GM18511 (cell line): ENCODE results near the gene LUC7L3.

Experiments
- ATAC-seq: cut with Tn5 transposase; IDR thresholded peaks from one replicate; pipeline ENCODE4 v1.9.1; 2021; ENCODE audit warnings: mild to moderate bottlenecking, moderate library complexity; ENCODE audit not compliant: unreplicated experiment

Gene LUC7L3

DNA sequence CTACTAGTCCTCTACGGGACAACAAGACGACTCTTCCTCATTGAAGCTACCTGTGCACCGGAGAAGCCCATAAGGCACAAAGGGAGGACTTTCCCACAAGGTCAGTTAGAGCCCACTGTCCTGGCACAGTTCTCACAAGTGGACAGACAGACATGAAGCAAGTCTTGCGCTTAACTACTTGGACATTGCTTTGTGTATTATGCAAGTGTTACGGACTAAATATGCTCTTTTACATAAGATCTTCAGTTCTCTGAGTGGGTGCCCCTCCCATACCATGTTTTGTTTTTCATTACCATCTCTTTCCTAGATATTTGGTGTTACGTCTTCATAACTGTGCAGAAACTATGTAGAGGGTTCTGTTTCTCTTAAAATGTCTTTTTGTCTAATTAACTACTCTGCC lies 29.8 kb downstream of the LUC7L3 start:
- ATAC-seq = no peak

DNA sequence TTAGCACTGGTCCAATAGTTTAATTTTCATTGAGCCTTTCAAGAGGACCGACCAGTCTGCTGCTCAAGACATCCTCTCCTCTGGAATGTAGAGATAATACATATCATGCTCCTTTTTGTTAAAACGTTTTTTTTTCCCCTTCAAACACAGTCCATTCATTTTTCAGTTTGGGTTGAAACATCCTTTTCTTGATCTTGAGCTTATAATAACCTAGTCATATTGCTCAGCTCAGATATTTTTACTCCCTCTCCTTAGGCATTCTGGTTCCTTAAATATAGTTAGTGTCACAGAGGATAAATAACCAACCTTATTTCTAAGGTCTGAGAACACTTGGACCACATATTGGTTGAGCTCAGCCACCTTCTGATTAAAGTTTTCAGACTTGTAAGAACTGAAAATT lies 35.1 kb downstream of the LUC7L3 start:
- ATAC-seq = no peak

DNA sequence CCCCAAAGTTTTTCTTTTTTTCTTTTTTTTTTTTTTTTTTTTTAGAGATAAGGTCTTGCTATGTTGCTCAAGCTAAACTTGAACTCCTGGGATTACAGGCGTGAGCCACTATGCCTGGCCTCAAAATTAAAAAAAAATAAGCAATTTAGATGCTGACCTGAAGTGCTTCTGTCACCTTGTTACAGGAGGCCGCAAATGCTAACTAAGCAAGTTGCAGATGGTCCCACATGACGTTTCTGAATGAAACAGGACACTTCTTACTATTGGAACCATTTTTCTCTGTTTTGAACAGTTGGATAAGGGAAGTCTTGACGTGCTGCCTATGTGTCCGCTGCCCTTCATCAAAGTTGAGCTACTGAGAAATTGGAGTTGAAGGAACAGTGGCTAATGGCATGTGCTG lies 39.1 kb downstream of the LUC7L3 start:
- ATAC-seq = no peak

- no peak for ATAC-seq
Observed at GRCh38 chr17:50758989-50759544, 39.7 kb downstream of the LUC7L3 start.

GRCh38 chr17:50762177-50762576 lies 42.8 kb downstream of the LUC7L3 start:
- no peak for ATAC-seq

DNA sequence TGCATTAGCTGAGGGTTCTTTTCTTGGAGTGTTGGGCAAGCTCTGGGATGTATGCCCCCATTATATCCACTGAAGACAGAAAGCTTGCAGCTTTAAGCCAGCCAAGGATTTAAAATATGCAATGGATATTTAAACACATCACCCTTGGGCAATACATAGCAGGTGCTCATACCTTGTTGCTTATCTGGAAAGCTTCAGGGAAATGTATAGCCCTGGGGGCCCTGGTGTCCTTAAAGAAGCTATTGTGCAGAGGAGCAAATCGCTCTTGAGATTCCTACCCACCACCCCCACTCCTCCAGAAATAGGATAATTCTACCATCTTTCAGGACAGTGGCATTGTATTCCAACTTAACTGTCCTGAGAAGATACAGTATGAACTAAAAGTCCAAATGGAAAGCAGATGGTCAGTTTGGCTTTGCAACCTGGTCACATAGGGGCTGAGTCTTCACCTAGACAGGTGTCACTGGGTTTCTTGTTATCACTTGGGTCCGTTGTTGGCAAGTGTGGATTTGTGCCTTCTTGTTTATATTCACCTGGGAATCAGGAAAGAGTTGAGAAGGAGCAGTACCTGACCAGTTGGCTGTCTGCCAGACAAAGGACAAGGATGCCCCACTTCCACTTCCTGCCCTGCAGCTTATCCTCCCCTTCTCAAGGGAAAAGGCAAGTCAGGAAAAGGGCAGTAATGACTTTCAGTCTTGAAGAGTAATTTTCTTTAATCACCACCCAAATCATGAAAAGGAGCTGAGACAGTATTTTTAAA lies 44.5 kb downstream of the LUC7L3 start:
- no peak for ATAC-seq

DNA sequence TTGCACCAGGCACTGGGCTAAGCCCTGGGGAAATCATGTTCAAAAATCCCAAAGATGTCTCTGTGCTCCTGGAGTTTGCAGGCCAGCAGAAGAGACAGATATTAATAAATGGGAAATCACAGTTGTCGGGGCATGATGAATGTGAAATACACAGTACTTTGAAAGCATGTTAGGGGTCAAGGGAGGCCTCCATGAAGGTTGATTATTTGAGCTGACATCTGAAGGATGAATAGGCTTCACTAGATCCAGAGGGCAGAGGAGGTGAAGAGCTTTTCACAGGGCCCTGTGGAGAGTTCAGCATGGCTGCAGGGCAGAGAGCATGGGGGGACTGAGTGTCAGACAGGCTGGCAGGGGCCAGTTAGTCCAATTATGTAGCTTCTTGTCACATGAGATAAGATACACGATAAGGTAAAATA lies 45.3 kb downstream of the LUC7L3 start:
- ATAC-seq = no peak

GRCh38 chr17:50765454-50766221 lies 46.2 kb downstream of the LUC7L3 start:
- peak; percentile 78 for ATAC-seq

GRCh38 chr17:50766222-50767023 lies 47.0 kb downstream of the LUC7L3 start:
- ATAC-seq = no peak

DNA sequence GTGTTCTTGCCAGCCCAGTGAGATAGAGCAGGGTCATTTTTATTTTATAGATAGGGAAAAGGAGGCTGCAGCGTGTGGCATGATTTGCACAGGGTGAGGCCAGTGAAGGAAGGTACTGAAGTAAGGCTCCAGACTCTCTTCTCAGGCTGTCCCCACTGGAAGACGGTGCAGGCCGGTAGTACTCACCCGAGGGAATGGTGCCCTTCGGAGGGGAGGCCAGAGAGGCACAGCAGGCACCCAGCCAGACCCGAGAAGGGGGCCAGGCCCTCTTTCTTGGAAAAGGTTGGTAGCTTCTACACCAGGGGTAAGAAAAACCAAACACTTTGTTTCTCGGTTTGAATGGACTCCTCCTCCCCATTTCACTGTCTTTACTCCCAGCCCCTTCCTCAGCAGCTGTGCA lies 47.6 kb downstream of the LUC7L3 start:
- no peak for ATAC-seq

GRCh38 chr17:50767446-50767845 lies 48.0 kb downstream of the LUC7L3 start, which contains the start of gene ANKRD40CL:
Gene ANKRD40CL (minus strand): TSS chr17:50767518. CDS start chr17:50766913, 605 bp downstream.
- no peak for ATAC-seq

- no peak for ATAC-seq
Observed at GRCh38 chr17:50768346-50768761, 49.0 kb downstream of the LUC7L3 start.

GRCh38 chr17:50769884-50770283 lies 50.5 kb downstream of the LUC7L3 start:
- ATAC-seq = no peak

DNA sequence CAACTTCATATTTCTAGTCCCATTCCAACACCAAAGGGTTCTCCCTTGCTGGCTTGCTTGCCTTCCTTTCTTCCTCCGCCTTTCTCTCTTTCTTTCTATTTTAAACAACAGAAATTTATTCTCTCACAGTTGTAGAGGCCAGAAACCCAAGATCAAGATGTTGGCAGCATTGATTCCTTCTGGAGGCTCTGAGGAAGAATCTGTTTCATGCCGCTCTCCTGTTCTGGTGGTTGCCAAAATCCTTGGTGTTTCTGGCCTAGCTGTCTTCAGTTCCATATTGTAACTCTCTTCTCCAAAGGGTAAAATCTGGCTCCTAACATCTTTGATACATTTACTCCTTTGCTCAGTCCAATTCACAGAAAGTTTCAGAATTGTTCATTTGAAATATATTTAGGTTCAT lies 50.9 kb downstream of the LUC7L3 start:
- ATAC-seq = no peak

DNA sequence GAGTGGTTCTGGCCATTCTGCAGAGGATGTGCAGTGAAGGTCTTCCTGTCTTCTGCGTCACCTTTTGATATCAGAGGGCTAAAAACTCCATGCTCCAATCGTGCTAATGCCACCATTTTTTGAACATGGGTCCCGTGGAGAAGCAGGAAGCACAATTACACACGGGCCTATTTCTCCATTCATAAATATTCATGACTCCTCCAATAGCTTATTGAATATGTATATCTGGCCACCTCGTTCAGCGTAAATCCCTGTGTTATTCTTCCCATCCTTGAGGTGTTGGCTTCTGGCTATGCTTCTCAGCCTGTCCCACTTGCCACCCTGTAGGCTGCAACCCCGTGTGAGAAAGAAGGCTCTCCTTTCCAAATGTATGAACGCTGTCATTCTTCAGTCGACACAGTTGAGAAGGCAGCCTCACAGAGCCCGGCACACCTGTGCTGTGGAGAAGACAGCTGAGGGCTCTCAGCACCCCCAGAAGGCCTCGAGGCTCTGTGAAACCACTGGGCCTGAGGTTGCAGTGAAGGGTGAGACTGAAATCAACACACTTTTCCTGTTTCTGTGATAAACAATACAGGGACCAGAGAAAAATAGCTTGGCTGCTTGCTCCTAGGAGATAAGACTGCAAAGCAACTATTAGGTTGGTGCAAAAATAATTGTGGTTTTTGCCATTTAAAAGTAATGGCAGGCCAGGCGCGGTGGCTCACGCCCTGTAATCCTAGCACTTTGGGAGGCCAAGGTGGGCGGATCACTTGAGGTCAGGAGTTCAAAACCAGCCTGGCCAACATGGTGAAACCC lies 52.8 kb downstream of the LUC7L3 start:
- ATAC-seq = no peak

DNA sequence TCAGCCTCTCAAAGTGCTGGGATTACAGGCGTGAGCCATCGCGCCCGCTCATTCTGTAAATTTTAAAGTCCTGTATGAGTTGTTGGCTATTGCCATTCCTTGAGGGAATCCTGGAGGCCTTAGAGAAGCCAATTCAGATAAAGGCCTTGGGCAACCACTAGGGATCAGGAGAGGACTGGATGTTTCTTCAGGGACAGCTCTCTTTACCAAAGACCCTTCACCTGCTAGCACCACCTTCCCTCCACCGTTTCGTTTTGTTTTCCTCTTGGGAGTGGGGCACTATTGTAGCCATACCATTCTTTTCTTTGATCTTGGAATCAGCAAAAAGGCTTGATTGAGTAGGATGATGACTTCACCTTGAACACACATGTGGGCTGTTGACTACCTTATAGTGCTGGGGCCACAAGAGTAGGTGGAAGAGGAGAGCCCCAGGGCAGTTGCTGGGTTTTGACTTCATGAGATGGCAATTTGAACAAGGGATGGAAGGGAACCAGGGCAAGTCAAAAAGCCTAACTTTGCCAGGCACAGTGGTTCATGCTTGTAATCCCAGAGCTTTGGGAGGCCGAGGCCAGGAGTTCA lies 54.9 kb downstream of the LUC7L3 start:
- ATAC-seq = no peak

DNA sequence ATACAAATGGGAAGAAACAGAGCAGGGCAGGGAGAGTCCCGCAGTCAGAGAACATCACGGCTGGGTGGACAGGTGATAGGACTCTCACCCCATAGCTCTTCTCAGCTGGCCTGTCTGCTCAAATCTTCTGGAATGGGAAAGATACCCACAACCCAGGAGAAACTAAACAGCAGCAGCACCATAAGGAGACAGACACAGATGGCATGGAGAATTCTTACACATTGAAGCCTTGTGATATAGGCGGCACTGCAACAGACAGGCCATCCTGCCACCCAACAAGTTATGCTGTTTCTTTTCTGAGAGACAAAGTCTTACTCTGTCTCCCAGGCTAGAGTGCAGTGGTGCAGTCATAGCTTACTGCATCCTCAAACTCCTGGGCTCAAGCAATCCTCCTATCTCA lies 56.5 kb downstream of the LUC7L3 start:
- no peak for ATAC-seq

- no peak for ATAC-seq
Observed at GRCh38 chr17:50778471-50778870, 59.1 kb downstream of the LUC7L3 start.

- ATAC-seq = no peak
Observed at GRCh38 chr17:50778988-50779387, 59.6 kb downstream of the LUC7L3 start.
